ENCODE data around the gene CRTAC1. TPM values are rescaled to one million over a fixed set of nuclear protein-coding genes. Genes with fewer than 3 reads are reported as not detected.
A peak's percentile ranks its signal among the peaks of the same experiment; 100 is the strongest.

The CRTAC1 gene
- total and polyA plus RNA-seq, 8 donors = 2.5 to 44.0 (median 4.4) TPM

- H3K27me3 ChIP-seq = peaks cover 0 to 25% of the 10 kb centered on the region in 2 donors
- intact Hi-C loops (cut with DNase I) = no loop called here
- no peaks in the 10 kb centered on the region for H3K9me3 ChIP-seq
- H3K27ac ChIP-seq = no peak overlapping the region
- DNase-seq (peak in 1 of 4 donors; percentile 54), ATAC-seq (no peak)
- H3K4me1 ChIP-seq = no peaks in the 10 kb centered on the region
- no peaks in the 10 kb centered on the region for H3K36me3 ChIP-seq
- H3K4me3 ChIP-seq = no peak overlapping the region
- no peak for TF ChIP-seq CTCF (IDR thresholded peaks at IDR 0.05)
Measured at GRCh38 chr10:97916586-97916985, 113.8 kb downstream of the CRTAC1 start.

- peaks cover 0 to 32% of the 10 kb centered on the region in 2 donors for H3K27me3 ChIP-seq
- H3K36me3 ChIP-seq = no peaks in the 10 kb centered on the region
- no peaks in the 10 kb centered on the region for H3K9me3 ChIP-seq
- no peak for TF ChIP-seq CTCF (IDR thresholded peaks at IDR 0.05)
- H3K4me3 ChIP-seq = no peak overlapping the region
- ATAC-seq (no peak), DNase-seq (no peak)
- H3K27ac ChIP-seq = no peak overlapping the region
- H3K4me1 ChIP-seq = peaks cover 0 to 2% of the 10 kb centered on the region in 2 donors
- intact Hi-C loops (cut with DNase I) = no loop called here
Measured at GRCh38 chr10:97915346-97916131, 114.9 kb downstream of the CRTAC1 start.

- H3K36me3 ChIP-seq = no peaks in the 10 kb centered on the region
- H3K27ac ChIP-seq = no peak overlapping the region
- DNase-seq = peak; percentile 57 to 91 (median 77)
- peak; percentile 91 for ATAC-seq
- intact Hi-C loops (cut with DNase I) = loop anchor here in 1 of 2 donors (5.0 kb wide), 1 partner anchor 127 kb away; no protein-coding TSS in a partner anchor
- H3K4me3 ChIP-seq = no peak overlapping the region
- H3K9me3 ChIP-seq = no peaks in the 10 kb centered on the region
- peaks cover 0 to 36% of the 10 kb centered on the region in 2 donors for H3K27me3 ChIP-seq
- peak; percentile 86 to 93 for TF ChIP-seq CTCF (IDR thresholded peaks at IDR 0.05)
- peaks cover 0 to 2% of the 10 kb centered on the region in 2 donors for H3K4me1 ChIP-seq
Measured at GRCh38 chr10:97914837-97915211, 115.6 kb downstream of the CRTAC1 start.

GRCh38 chr10:97914171-97914836 lies 116.1 kb downstream of the CRTAC1 start:
- Histone ChIP-seq H3K27ac (no peak overlapping the region), H3K36me3 (no peaks in the 10 kb centered on the region), H3K9me3 (no peaks in the 10 kb centered on the region), H3K27me3 (peaks cover 0 to 36% of the 10 kb centered on the region in 2 donors), H3K4me1 (peaks cover 0 to 2% of the 10 kb centered on the region in 2 donors), H3K4me3 (no peak overlapping the region)
- DNase-seq = no peak
- intact Hi-C loops (cut with DNase I) = loop anchor here in 1 of 2 donors (5.0 kb wide), 1 partner anchor 128 kb away; no protein-coding TSS in a partner anchor
- no peak for TF ChIP-seq CTCF (IDR thresholded peaks at IDR 0.05)
- peak; percentile 7 for ATAC-seq

DNA sequence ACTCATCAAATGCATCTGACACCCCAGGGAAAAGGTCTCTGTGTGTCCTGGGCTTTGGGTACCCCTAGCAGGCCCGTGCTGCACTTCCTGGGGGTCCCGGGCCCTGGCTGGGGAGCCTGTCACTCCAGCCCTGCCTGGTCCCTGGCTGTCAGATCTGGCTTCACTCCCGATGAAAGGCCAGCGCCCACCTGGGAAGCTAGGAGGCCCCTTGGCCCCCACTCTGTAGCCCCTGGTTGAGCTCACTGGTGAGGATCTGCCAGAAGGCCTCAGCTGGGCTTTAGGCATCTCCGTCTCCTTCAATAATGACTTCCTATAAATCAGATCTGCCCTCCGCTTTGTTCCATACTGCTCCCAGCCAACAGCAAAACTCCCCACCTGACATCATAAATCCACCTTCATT lies 116.8 kb downstream of the CRTAC1 start:
- Histone ChIP-seq H3K27me3 (peaks cover 0 to 36% of the 10 kb centered on the region in 2 donors), H3K9me3 (no peaks in the 10 kb centered on the region), H3K36me3 (no peaks in the 10 kb centered on the region), H3K4me1 (peaks cover 0 to 2% of the 10 kb centered on the region in 2 donors), H3K27ac (no peak overlapping the region), H3K4me3 (no peak overlapping the region)
- no peak for TF ChIP-seq CTCF (IDR thresholded peaks at IDR 0.05)
- no peak for ATAC-seq
- DNase-seq = no peak
- intact Hi-C loops (cut with DNase I) = loop anchor here in 1 of 2 donors (5.0 kb wide), 1 partner anchor 129 kb away; no protein-coding TSS in a partner anchor

Data from left lung (tissue), 10 donors.